H1 (cell line): ENCODE results near the gene BIN1. TPM values are rescaled to one million over a fixed set of nuclear protein-coding genes. Genes with fewer than 3 reads are reported as not detected.

ENCODE experiments used
- CTCF ChIA-PET: fragments of 300-600 bp; sonication (Branson Sonifier 250); formaldehyde crosslinking; loops from one replicate; lab custom pipeline; 2021; ENCODE audit not compliant: partially characterized antibody; lab: Charles Lee
- POLR2A ChIA-PET: fragments of 300-600 bp; sonication (Branson Sonifier 250); formaldehyde crosslinking; loops from one replicate; lab custom pipeline; 2021; ENCODE audit warnings: inconsistent platforms; ENCODE audit not compliant: partially characterized antibody; lab: Charles Lee
- DNase-seq, 2 experiments: peaks; one replicate each; pipeline versions ENCODE4 v3.0.0 to v3.0.0-alpha.2; 2010 to 2022; ENCODE audit warnings: low spot score in 2 of 2, low read depth in 1 of 2, mixed read lengths in 1 of 2
- FAIRE-seq: peaks from 2 replicates; lab custom pipeline; 2011; peaks lifted over from hg19 to GRCh38; lab: Jason Lieb, UNC
- H2AFZ ChIP-seq: 2 replicates; pipeline ENCODE4 v1.8.1; 2012; ENCODE audit warnings: low read length, inconsistent platforms
- H2AK5ac ChIP-seq: 2 replicates; pipeline ENCODE4 v1.6.1; 2013; ENCODE audit warnings: low read depth, low read length
- H2BK120ac ChIP-seq: replicated peaks from 2 replicates; pipeline ENCODE3; 2013; ENCODE audit warnings: low read depth, low read length, inconsistent platforms
- H2BK12ac ChIP-seq: 2 replicates; pipeline ENCODE4 v1.6.1; 2013; ENCODE audit warnings: low read depth, low read length
- H2BK15ac ChIP-seq: 2 replicates; pipeline ENCODE4 v1.6.1; 2013; ENCODE audit warnings: low read length
- H2BK20ac ChIP-seq: 2 replicates; pipeline ENCODE4 v1.6.1; 2013; ENCODE audit warnings: low read length
- H2BK5ac ChIP-seq: 2 replicates; pipeline ENCODE4 v1.6.1; 2013; ENCODE audit warnings: low read depth, low read length
- H3K14ac ChIP-seq: 2 replicates; pipeline ENCODE4 v1.6.1; 2013; ENCODE audit warnings: inconsistent platforms; ENCODE audit not compliant: insufficient read length
- H3K18ac ChIP-seq: 2 replicates; pipeline ENCODE4 v1.6.1; 2013; ENCODE audit warnings: low read length; ENCODE audit errors: extremely low read depth
- H3K23ac ChIP-seq: 2 replicates; pipeline ENCODE4 v1.6.1; 2013; ENCODE audit warnings: inconsistent platforms; ENCODE audit not compliant: insufficient read length
- H3K23me2 ChIP-seq: 2 replicates; pipeline ENCODE4 v1.6.1; 2013; ENCODE audit warnings: low read depth, low read length
- H3K27ac ChIP-seq: 2 replicates; pipeline ENCODE4 v1.6.1; 2011; ENCODE audit warnings: low read depth, low read length, inconsistent platforms
- H3K27me3 ChIP-seq, 4 experiments: replicated peaks in 1 of 4; 1 replicate in 1 of 4; 2 replicates in 3 of 4; pipeline versions ENCODE4 v1.6.1 to v1.8.1; 2011 to 2013; ENCODE audit warnings: low read length in 3 of 4, mild to moderate bottlenecking in 3 of 4, inconsistent platforms in 2 of 4, mixed read lengths in 2 of 4, moderate library complexity in 1 of 4; ENCODE audit not compliant: control insufficient read depth in 3 of 4, insufficient read depth in 3 of 4; ENCODE audit errors: extremely low read depth in 1 of 4
- H3K36me3 ChIP-seq, 4 experiments: 2 replicates each; pipeline versions ENCODE4 v1.6.1 to v1.8.1; 2011 to 2013; ENCODE audit warnings: mild to moderate bottlenecking in 4 of 4, low read length in 3 of 4, moderate library complexity in 2 of 4, control low read depth in 1 of 4, inconsistent platforms in 1 of 4; ENCODE audit not compliant: insufficient read depth in 4 of 4, control insufficient read depth in 2 of 4
- H3K4ac ChIP-seq: replicated peaks from 2 replicates; pipeline ENCODE3; 2013; ENCODE audit warnings: low read length, low read depth, mixed read lengths, inconsistent platforms; ENCODE audit not compliant: insufficient read length
- H3K4me1 ChIP-seq, 4 experiments: replicated peaks in 1 of 4; 1 replicate in 1 of 4; 2 replicates in 3 of 4; pipeline versions ENCODE4 v1.6.1 to v1.8.1; 2011 to 2013; ENCODE audit warnings: low read length in 3 of 4, inconsistent platforms in 2 of 4, mixed read lengths in 1 of 4; ENCODE audit not compliant: insufficient read depth in 4 of 4, control insufficient read depth in 3 of 4
- H3K4me2 ChIP-seq, 2 experiments: 2 replicates each; pipeline versions ENCODE4 v1.6.1 to v1.8.1; 2011 to 2013; ENCODE audit warnings: low read depth in 2 of 2, low read length in 2 of 2, control low read depth in 1 of 2, inconsistent platforms in 1 of 2, mild to moderate bottlenecking in 1 of 2; ENCODE audit not compliant: insufficient read depth in 1 of 2
- H3K4me3 ChIP-seq, 4 experiments: fragments of 200-600, 300-600 bp in 1 of 4; sonication (generic), shearing (Covaris generic), sonication (Bioruptor Twin) in 1 of 4; 2 replicates each; pipeline versions ENCODE4 v1.5.1 to v1.8.1; 2011 to 2016; ENCODE audit warnings: low read length in 4 of 4, low read depth in 3 of 4, control low read depth in 2 of 4, inconsistent platforms in 2 of 4, mild to moderate bottlenecking in 2 of 4, mixed read lengths in 1 of 4, moderate library complexity in 1 of 4; ENCODE audit not compliant: insufficient read depth in 2 of 4; ENCODE audit errors: extremely low read depth in 1 of 4
- H3K56ac ChIP-seq: replicated peaks from 2 replicates; pipeline ENCODE3; 2013; ENCODE audit warnings: low read depth, mild to moderate bottlenecking, mixed read lengths, low read length, inconsistent platforms; ENCODE audit not compliant: insufficient read length
- H3K79me1 ChIP-seq: 2 replicates; pipeline ENCODE4 v1.6.1; 2013; ENCODE audit warnings: low read depth, low read length, control low read depth
- H3K79me2 ChIP-seq, 2 experiments: 2 replicates each; pipeline versions ENCODE4 v1.6.1 to v1.8.1; 2012 to 2013; ENCODE audit warnings: low read length in 2 of 2, mild to moderate bottlenecking in 2 of 2, inconsistent platforms in 1 of 2; ENCODE audit not compliant: insufficient read depth in 2 of 2, control insufficient read depth in 1 of 2
- H3K9ac ChIP-seq, 4 experiments: replicated peaks in 1 of 4; 1 replicate in 1 of 4; 2 replicates in 3 of 4; pipeline versions ENCODE4 v1.6.1 to v1.8.1; 2011 to 2013; ENCODE audit warnings: low read depth in 3 of 4, low read length in 3 of 4, control low read depth in 2 of 4, mild to moderate bottlenecking in 2 of 4, moderate library complexity in 2 of 4, inconsistent platforms in 1 of 4; ENCODE audit errors: extremely low read depth in 1 of 4
- H3K9me3 ChIP-seq, 2 experiments: 2 replicates each; pipeline versions ENCODE4 v1.6.1 to v1.8.1; 2012 to 2013; ENCODE audit warnings: mild to moderate bottlenecking in 2 of 2, moderate library complexity in 2 of 2, control low read depth in 1 of 2, inconsistent platforms in 1 of 2, low read depth in 1 of 2, low read length in 1 of 2, mixed read lengths in 1 of 2; ENCODE audit not compliant: insufficient read depth in 2 of 2
- H4K20me1 ChIP-seq, 2 experiments: replicated peaks in 1 of 2; 2 replicates each; pipeline versions ENCODE3 to v1.8.1; 2011 to 2013; ENCODE audit warnings: inconsistent platforms in 2 of 2, low read length in 2 of 2, mild to moderate bottlenecking in 1 of 2; ENCODE audit not compliant: insufficient read depth in 2 of 2, control insufficient read depth in 1 of 2
- H4K5ac ChIP-seq: 2 replicates; pipeline ENCODE4 v1.6.1; 2013; ENCODE audit warnings: low read length, low read depth, mixed read lengths, inconsistent platforms; ENCODE audit not compliant: insufficient read length
- H4K8ac ChIP-seq: 2 replicates; pipeline ENCODE4 v1.8.0; 2013; ENCODE audit warnings: mild to moderate bottlenecking, moderate library complexity, low read length, inconsistent platforms; ENCODE audit not compliant: insufficient read depth; ENCODE audit errors: extremely low read depth
- H4K91ac ChIP-seq: replicated peaks from 2 replicates; pipeline ENCODE3; 2013; ENCODE audit warnings: low read length, mixed read lengths, inconsistent platforms; ENCODE audit not compliant: insufficient read length
- JUND ChIP-seq: IDR thresholded peaks from 2 replicates; pipeline ENCODE4 v1.6.1; 2011; ENCODE audit warnings: mild to moderate bottlenecking, improper control_type of control experiment, low read length
- WGBS, 2 experiments: shearing (Covaris generic) in 1 of 2; methylation state at CpG; one replicate each; pipeline versions ENCODE4 v1.1.6 to v1.1.7; 2013 to 2015; ENCODE audit warnings: low lambda C conversion rate in 2 of 2, mixed read lengths in 2 of 2, inconsistent platforms in 1 of 2, low coverage in 1 of 2, missing lambda C conversion rate in 1 of 2; ENCODE audit not compliant: insufficient replicate concordance in 2 of 2, insufficient coverage in 1 of 2, insufficient read length in 1 of 2; ENCODE audit errors: extremely low coverage in 1 of 2, missing lambda C conversion rate in 1 of 2; 5-methylcytosine and 5-hydroxymethylcytosine counted together
- polyA plus RNA-seq, 7 experiments: library from polyadenylated mRNA; depleted of rRNA in 3 of 7; stranded (reverse) in 5 of 7; unstranded in 2 of 7; fragments of >200 nt in 5 of 7; fragments of 200-250 nt in 2 of 7; gene quantifications; 1 replicate in 5 of 7; 2 replicates in 1 of 7; 4 replicates in 1 of 7; pipeline versions ENCODE4 v1.2.1 to v1.2.3, GENCODE V29; 2011 to 2013; ENCODE audit warnings: missing spikeins in 2 of 7, mixed read lengths in 2 of 7
- total RNA-seq: library from RNA; stranded (reverse); fragmentation: NEBNext Ultra II Directional; extraction: Animal tissue kit (Norgen Biotek cat#: 25700); gene quantifications from 2 replicates; pipeline ENCODE4 v1.2.1, GENCODE V29; 2021

The BIN1 gene
- total and polyA plus RNA-seq, 2 of the 8 experiments (the other 6 are each of a cell fraction or from before 2014, with no cell fraction given): 23.6 to 35.6 TPM

GRCh38 chr2:127134235-127134634, 27.3 kb upstream of the BIN1 start:
- ChIA-PET CTCF (interaction anchor here (0.9 to 1.0 kb wide), 2 partner anchors 12 to 55 kb away, joined by 3 read pairs; no protein-coding TSS in a partner anchor), POLR2A (no interaction called here)
- H3K9me3 ChIP-seq: 0 out of 4 replicates have a peak, but pooled peaks cover 0 to 5% of the 10 kb centered on the region in 2 experiments
- H3K4me1 ChIP-seq: no peaks in the 10 kb centered on the region
- H2BK12ac ChIP-seq: no peak overlapping the region
- no peak overlapping the region for H3K9ac ChIP-seq
- no peak for TF ChIP-seq JUND
- no peaks in the 10 kb centered on the region for H4K20me1 ChIP-seq
- no peaks in the 10 kb centered on the region for H3K27me3 ChIP-seq
- no peak overlapping the region for H3K27ac ChIP-seq
- H2AK5ac ChIP-seq: no peak overlapping the region
- no peak overlapping the region for H2BK20ac ChIP-seq
- no peaks in the 10 kb centered on the region for H3K79me1 ChIP-seq
- H3K23ac ChIP-seq: no peak overlapping the region
- FAIRE-seq (no peak), DNase-seq (no peak)
- no peak overlapping the region for H3K14ac ChIP-seq
- H4K91ac ChIP-seq: no peak overlapping the region
- no peak overlapping the region for H4K8ac ChIP-seq
- no peak overlapping the region for H2BK15ac ChIP-seq
- no peak overlapping the region for H4K5ac ChIP-seq
- no peak overlapping the region for H3K56ac ChIP-seq
- no peak overlapping the region for H3K4ac ChIP-seq
- H3K18ac ChIP-seq: no peak overlapping the region
- no peak overlapping the region for H3K4me3 ChIP-seq
- H2BK5ac ChIP-seq: no peak overlapping the region
- H3K23me2 ChIP-seq: no peaks in the 10 kb centered on the region
- H3K36me3 ChIP-seq: no peaks in the 10 kb centered on the region
- no peak overlapping the region for H2BK120ac ChIP-seq
- 91% methylated on average over 4 of the region's 4 CpGs; no CpG with 5 or more reads in 1 of the 2 experiments for WGBS, 2 experiments
- 0 out of 2 replicates have a peak overlapping the region, but pooled peaks have one; percentile 39 for H2AFZ ChIP-seq
- no peak overlapping the region for H3K4me2 ChIP-seq
- H3K79me2 ChIP-seq: no peaks in the 10 kb centered on the region
